ENCODE data around the gene TPD52L3.

The TPD52L3 gene

DNA sequence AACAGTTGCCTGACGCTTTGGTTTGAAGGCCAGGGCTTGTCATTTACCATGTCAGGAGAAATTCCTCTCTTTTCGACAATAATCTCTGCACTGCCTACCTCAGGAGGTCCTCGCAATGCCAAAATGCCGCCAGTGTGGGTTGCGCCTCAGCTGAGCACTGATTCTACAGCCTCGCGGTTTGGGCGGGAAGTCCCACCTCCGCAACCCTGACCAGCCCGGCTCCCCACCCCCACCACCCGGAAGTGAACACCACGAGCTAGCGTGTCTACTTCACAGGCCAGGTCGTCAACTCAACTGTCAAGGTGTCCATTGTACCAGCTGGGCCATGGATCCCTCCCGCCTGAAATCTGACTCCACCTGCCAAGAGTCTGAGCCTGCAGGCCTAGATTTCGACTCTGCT is at the start of gene TPD52L3:
Gene TPD52L3 (plus strand): TSS at position 273 of the 400 bp plus-strand sequence. CDS start 221 bp downstream, outside the sequence.
- DNase-seq, result no peak

DNA sequence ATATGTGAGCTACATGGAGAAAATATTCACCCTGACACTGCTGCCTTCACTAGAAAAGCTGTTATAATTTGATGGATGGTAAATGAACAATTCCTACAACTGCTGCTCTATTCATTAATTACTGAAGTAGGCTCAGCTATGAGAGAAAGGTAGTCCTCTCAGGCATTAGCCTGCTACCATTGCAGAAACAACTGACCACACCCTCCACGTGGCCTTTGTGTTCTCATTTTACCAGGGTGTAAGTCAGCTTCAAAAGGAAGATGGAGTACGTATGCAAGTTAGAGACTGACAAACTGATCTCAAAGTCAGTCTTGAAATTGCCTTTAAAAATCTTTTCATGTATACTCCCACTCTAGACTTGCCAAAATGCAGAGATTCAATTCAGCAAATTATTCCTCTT is 26.3 kb upstream of the TPD52L3 start:
- no peak for DNase-seq

DNA sequence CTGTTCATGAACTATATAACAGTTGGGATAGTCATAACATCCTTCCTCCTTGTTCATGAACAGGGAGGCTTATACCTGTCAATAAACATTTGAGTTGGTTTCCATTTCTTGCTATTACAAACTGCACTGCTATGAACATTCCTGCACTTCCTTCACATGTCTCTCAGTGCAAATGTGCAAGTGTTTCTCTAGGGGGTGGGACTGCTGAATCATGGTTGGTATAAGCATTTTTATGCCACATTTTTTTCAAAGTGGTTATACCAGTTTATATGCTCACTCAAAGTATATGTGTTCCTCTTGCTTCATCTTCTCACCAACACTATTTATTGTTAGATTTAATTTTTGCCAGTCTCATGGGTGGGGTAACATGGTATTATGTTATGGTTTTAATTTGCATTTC is 25.8 kb upstream of the TPD52L3 start:
- no peak for DNase-seq

DNA sequence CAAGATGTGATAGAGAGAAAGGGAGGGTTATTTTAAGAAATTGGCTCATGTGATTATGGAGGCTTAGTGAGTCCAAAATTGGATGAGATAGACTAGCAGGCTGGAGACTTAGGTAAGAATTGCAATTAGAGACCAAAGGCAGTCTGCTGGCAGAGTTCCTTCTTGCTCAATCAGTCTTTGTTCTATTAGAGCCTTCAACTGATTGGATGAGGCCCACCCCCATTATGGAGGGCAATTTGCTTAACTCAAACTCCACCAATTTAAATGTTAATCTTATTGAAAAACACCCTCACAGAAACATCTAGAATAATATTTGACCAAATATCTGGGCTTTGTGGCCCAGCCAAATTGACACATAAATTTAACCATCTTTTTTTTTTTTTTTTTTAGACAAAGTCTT is 23.9 kb upstream of the TPD52L3 start:
- no peak for DNase-seq

DNA sequence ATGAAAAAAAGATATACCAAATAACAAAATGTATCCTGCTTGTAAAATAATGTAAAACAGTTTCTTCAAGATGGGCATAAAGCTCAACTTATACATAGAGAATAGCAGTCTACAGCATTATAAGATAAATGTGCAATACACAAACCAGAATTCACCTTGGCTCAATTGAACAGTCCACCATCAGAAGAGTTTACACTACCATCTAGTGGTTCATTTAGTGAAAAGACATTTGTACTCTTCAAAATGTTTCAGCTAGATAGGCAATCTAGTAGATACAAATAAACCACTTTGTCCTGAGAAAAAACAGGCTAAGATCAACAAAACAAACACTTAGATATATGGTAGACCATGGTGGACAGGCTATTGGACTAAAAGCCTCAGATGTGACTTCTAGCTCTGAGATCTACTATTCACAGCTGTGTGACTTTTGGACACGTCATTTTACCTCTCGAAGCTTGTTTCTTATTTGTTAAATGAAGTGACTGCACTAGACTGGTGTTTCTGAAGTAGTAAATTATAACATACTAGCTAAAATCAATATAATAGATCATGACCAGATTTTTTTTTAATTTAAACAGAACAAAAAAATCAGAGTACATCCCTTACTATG is 22.1 kb upstream of the TPD52L3 start:
- DNase-seq, result peak in 1 of 2 experiments; percentile 26

DNA sequence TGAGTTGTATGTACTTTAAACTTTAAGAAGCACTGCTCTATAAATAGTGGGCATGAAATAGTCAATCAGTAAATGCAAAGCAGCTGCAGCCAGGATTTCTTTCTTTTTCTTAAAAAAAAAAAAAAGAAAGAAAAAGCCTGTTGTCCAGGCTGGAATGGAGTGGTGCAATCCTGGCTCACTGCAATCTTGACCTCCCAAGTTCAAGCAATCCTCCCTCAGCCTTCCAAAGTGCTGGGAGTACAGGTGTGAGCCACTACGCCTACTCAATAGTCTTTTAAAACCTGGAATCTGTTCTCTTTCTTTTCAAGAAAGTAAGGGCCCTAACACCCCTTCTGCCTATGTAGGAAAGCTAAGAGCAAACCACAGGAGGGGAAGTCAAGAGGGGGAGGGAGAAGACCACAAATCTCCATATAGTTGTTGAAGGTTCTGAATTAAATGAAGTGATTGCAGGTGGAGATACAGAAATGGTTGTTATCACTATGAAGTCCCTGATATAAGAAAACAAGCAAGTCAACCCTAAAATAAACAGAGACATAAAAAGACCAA is 20.6 kb upstream of the TPD52L3 start:
- no peak for DNase-seq

DNA sequence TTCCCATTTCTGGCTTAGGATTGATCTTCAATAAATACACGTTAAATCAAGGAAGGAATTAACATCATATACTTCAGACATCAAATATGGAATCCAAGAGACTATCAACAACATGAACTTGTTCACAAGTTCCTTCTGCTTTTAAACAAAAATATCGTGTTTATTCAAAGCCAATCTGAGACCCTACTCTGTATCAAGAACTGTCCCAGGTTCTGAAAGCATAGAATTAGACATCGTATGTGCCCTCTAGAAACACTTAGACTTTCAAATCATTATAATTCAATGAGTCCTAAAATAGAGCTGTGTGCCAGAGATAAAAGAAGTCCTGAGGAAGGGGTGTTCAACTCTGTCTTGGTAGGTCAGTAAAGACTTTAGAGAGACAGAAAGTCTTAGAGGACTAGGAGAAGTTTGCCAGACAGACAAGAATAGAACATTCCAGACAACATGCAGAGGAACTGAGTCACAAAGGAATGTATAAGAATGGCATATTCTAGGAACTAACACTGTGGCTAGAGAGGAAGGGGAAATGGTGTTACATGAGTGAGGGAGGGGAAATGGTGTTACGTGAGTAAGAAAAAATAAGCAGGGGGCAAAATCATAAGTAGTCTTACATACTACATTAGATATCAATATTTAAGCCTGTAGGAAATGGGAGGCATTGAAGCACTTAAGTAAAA is 2.9 kb downstream of the TPD52L3 start:
- DNase-seq, result no peak

DNA sequence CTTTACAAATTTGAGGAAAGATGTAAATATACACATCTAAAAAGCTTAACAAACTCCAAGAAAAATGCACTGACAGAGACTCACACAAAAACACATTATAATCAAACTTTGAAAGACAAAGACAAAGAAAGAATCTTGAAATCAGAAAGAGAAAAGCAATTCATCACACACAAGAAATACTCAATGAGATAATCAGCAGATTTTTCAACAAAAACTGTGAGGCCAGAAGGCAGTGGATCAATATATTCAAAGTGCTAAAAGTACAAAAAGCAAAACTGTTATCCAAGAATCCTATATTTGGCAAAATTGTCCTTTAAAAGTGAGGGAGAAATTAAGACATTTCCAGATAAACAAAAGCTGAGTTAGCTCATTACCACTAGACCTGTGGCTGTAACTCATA is 6.1 kb downstream of the TPD52L3 start:
- no peak for DNase-seq

DNA sequence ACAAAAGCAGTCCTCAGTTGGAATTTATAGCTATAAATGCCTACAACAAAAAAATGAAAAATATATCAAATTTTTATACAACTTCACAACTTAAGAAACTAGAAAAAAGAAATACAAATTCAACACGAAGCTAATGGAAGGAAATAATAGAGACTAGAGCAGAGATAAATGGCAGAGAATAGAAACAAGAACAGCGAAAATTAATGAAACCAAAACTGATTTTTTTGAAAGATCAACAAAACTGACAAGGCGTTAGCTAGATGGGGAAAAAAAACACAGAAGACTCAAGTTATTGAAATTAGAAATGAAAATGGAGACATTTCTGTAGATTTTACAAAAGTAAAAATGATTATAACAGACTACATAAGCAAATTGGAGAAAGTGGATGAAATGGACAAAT is 20.6 kb downstream of the TPD52L3 start:
- DNase-seq, result no peak

DNA sequence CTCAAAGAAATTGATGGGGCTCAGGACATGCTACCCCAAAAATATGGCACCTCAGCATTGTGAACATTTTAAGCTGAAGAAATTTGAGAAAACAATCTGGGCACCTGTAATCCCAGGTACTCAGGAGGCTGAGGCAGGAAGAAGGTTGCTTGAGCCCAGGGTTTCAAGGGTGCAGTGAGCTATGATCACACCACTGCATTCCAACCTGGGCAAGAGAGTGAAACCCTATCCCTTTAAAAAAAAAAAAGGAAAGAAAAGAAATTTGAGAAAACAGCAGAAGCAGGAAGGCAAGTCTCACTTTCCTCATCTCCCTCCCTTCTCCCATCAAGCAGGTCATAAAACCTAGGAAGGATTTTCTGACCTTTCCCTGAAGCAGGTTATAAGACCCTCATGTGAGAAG is 23.6 kb downstream of the TPD52L3 start:
- DNase-seq, result no peak

DNA sequence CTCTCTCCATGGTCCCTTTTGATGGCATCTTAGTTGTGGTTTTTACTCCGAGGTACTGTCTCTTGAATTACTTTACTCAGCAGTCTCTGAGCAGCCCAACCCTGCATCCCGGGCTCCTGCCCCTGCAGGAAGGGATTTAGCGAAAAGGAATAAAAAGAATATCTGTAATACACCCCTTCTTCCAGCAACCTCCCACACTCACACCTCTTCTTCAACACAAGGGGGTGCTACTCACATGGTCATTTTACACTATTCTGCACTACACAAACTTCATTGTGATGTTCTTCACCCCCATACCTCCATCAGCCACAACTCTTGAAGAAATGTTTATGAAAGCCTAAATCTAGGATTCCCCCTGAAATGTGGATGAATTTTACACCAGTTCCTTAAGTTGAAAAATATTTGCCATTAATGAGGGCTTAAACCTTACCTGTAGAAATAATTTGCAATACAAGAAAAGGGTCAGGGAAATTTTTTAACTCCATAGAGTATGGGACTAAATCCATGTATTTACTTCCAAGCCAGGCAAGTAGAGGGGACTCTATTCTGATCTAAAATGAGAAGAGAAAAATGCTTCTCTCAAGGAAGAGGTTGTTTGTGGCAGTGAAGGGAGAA is 26.0 kb downstream of the TPD52L3 start:
- peak in 1 of 2 experiments; percentile 35 for DNase-seq

DNA sequence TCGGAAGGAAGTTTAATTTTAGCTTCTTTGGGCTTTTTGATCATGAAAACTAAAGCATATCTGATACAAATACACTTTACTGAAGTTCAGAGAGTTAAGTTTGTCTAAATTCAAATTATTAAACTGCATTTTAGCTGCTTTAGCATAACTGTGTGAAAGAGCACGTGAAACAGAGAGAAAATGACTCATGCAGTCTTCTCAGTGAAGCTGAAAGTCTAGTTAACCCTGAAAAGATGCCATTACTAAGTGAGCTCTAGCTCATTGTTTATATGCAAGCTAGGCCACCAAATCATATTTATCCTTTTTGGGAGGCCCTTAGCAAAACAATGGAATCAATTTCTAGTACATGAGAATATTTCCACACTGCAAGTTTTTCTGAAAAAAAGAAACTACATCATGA is 27.6 kb downstream of the TPD52L3 start:
- DNase-seq, result no peak

DNA sequence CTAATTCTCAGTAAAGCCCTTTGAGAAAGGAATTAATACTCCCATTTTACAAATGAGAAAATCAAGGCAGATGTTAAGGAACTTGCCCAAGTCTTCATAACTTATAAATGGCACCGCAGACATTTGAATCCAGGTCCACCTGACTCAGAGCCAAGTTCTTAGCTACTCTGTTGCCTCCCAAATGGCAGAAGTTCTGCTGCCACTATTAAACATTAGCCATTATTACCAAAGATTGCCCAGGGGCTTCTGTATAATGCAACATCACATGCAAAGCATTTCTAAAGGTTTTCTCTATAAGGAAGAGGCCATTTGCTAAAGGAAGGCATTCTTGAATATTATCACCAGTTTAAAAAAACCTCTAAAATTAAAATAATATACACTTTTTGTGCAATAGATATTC is 28.3 kb downstream of the TPD52L3 start:
- no peak for DNase-seq

DNA sequence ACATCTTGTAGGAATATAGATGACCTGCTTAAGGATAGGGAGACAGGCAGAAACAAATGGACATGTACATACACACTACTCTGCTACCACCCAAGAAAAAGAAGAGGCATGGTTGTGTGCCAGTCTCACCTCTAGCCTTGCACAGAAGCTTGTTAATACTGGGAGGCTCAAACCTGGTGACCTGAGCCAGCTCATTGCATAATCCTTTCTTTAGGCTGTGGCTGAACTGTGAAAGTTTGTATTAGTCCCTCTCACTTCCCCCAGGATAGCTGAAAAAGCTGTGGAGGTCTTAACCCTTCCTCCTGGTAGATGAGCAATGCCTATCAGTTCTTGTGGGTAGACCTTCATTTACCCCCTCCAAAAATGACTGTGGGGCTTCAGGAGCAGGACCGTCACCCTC is 28.7 kb downstream of the TPD52L3 start:
- DNase-seq, result no peak

DNA sequence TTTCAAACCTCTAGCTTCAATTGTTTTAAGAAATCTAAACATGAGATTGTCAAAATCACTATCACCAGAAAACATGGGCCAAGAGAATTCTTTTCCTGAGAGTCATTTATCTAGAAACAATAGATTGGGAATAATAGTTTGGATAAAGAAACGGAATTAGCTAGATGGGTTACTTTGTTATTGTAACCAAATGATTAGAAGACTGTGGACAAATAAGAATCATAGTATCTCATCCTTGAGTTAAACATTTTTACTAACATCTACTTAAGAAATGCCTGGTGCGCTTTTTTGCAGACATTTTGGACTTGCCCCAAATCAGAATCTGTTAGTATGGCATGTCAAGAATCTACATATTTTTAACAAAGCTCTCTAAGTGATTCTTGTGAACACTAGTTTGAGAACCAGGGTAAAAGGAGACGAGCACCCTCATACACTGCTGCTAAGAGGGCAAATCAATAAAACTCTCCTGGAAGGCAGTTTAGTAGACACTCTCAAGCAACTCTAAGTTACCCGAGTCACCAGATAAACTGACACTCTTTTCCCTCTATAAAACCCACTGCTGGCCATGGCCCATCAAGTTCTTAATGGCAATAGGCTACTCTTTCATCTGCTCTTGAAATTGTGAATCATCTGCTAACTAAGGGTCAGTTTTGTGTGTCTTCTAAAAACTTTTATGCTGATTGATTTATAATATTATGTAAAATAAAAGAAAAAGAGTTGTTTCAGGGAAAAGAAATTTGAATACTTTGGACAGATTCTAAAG is 39.1 kb downstream of the TPD52L3 start:
- DNase-seq, result no peak

DNA sequence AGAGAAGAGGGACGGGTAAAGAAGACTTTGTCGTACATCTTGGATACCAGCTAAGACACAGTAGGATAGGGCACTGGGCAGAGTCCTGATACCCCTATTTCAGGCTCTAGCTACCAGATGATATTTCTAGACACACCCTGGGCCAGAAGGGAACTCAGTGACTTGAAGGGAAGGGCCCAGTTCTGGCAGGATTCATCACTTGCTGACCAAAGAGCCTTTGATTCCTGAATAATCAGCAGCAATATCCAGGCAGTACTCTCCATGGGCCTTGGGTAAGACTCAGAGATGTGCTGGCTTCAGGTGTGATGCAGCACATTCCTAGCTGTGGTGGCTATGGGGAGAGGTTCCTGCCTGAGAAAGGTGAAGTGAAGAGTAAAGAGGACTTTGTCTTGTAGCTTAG is 40.7 kb downstream of the TPD52L3 start:
- no peak for DNase-seq
